Measurements from ENCODE around the gene SRD5A1. TPM values are rescaled to one million over a fixed set of nuclear protein-coding genes. Genes with fewer than 3 reads are reported as not detected.
A peak's percentile ranks its signal among the peaks of the same experiment; 100 is the strongest.

The SRD5A1 gene
- total RNA-seq, 1 donor from 2014 or later, result 35.1 TPM

DNA sequence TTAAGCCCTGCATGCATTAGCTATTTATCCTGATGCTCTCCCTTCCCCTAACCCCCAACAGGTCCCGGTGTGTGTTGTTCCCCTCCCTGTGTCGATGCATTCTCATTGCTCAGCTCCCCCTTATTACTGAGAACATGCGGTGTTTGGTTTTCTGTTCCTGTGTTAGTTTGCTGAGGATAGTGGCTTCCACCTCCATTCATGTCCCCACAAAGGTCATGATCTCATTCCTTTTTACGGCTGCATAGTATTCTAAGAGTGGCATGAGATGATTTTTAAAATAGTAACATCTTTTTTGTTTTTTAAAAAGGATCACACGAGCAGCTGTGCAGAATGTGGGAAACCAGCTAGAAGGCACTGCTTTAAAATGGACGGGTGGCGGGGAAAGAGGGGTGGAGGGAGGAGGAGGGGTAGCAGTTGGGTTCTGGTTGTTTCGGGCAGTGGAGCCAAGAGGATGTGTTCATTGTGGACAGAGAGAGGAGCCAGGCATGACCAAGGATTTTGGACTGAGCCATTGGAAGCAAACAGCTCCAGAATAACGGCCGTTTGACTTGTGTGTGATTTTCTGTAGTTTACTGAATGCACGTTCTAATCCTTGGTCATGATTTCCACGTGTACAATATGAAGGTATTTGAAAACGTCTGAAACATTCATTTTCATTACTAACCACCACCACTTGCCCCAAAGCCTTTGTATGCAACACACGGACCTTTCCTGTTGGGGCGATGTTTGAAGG is 78.3 kb downstream of the SRD5A1 start:
- no peak for ATAC-seq
- DNase-seq (ENCODE audit: low spot score), result peak; percentile 46

DNA sequence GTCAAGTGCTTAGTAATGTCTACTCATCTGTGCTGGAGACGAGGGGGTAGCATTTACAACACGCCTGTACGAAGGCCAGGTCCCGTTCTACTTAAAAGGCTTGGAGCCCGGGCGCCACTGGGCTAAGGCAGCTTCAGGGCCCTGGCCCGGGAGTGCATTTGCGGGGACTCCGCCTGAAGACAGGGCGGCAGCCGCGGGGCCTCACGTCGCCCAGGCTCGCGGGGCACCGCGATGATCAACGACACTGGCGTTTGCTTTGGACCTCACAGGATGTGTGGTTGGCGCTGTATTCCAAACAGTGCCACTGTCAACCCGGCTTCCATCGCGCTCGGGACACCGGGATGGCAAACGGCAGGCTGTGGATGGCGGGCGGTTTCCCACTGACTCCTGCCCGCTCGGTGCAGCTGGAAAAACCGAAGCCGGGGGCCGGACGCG is 78.9 kb downstream of the SRD5A1 start:
- peak; percentile 23 for ATAC-seq
- DNase-seq (ENCODE audit: low spot score), result peak; percentile 61

DNA sequence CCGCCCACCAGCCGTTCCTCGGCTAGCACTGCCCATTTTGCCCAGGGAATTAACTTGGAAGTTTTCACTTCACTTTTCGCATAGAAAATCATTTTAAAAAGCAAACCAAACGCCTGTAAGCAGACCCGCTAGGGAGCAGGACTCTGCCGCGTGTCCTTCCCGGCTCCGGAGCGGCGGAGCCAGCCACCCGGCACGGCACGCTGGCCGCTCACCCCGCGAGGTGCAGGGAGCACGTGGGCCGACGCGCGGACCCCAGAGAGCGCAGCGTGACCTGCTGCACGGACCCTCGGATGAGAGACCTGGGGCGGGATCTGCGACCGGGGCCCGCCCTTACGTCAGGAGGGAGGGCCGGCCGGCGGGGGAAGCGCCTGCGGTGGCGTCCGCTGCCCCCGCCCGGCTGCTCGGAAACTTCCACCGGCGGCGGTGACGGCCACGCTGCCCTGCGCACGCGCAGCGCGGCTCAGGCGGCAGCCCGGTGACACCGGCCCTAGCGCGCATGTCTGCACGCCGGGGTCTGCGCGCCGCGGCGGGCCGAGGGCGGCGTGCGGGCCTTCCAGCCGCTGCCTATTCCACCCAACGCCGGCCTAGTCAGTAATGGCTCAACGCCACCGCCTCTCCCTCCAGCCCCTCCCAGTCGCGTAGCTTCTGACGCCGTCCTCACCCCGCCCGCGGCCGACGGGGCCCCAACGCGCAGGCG is 79.5 kb downstream of the SRD5A1 start:
- peak; percentile 75 for ATAC-seq
- DNase-seq (ENCODE audit: low spot score), result peak; percentile 98

DNA sequence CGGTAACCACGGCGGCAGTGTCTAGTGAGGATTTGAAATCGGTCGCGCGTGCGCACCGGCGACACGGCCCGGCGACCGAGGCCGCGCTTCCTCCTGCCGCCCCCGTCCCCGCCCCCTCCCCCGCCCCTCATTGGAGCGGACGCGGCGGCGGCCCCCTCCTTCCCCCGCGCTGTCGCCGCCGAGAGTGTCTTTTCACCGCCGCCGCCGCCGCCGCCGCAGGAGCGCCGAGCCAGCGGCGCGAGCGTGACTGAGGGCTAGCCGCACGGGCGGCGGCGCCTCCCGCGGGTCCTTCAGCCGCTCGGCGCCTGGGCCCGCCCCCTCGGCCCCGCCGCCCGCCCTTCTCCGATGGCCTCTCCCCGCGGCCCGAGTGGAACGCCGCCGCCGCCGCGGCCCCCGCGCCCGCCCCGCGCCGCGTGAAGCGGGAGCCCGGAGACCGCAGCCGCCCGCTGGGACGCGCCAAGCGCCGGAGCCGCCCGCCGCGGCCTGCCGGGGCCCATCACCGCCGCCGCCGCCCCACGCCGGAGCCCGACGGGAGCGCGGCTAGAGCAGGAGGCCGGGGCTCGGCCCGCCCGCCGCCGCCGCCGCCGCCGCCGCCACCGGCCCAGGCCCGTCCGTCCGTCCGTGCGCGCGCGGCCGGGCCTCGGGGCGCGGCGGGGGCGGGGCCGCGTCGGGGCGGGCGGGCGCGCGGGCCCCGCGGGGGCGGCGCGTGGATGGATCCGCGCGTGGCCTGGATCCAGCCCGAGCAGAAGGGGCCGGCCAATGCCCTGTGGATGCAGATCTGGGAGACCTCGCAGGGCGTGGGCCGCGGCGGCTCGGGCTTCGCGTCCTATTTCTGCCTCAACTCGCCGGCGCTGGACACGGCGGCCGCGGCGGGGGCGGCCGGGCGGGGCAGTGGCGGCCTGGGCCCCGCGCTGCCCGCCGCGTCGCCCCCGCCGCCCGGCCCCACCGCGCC is 80.3 kb downstream of the SRD5A1 start, which contains the start of gene TENT4A:
TENT4A (plus strand) TSS at position 159 of the 952 bp plus-strand sequence; CDS start at position 711, 552 bp downstream.
- DNase-seq (ENCODE audit: low spot score) (peak; percentile 60), ATAC-seq (peak; percentile 69)

DNA sequence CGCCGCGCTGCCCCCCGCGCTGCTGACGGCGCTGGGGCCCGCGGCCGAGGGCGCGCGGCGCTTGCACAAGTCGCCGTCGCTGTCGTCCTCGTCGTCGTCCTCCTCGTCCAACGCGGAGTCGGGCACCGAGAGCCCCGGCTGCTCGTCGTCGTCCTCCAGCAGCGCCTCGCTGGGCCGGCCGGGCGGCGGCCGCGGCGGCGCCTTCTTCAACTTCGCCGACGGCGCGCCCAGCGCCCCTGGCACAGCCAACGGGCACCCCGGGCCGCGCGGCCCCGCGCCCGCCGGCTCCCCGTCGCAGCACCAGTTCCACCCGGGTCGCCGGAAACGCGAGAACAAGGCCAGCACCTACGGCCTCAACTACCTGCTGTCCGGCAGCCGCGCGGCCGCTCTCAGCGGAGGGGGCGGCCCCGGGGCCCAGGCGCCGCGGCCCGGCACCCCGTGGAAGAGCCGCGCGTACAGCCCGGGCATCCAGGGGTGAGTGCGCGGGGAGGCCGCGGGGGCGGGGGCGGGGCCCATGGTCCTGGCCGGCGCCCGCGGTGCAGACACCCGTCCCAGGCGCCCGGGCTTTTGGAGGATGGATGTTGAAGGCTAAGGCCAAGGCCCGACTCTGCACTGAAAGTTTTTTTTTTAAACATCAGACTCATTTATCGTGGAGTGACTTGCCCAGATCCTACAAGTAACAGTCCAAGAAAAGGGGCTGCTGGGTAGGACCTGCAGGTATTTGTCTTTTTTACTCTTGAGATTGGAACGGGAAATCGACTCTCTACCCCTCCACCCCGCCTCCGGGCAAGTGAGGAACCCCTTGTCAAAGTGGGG is 81.2 kb downstream of the SRD5A1 start:
- DNase-seq (ENCODE audit: low spot score) (peak; percentile 54), ATAC-seq (peak; percentile 11)

DNA sequence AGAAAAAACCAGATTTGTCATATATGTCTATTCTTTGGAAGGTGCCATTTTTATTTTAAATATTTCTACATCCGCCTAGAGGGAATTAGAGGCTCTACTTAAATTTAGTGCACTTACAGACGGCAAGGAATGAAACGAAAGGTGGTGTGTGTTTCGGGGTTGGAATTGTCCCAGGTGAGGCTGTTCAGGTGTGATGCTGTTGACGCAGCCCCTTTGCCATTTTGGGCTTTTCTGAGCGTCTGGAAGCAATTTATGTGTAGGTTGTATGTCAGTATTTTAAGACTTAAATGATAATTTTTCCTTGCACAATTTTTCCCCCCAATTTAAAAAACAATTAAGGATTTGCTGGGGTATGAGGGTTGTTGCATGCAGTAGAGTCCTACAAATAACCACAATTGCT is 82.0 kb downstream of the SRD5A1 start:
- DNase-seq (ENCODE audit: low spot score), result peak; percentile 27
- ATAC-seq, result no peak

DNA sequence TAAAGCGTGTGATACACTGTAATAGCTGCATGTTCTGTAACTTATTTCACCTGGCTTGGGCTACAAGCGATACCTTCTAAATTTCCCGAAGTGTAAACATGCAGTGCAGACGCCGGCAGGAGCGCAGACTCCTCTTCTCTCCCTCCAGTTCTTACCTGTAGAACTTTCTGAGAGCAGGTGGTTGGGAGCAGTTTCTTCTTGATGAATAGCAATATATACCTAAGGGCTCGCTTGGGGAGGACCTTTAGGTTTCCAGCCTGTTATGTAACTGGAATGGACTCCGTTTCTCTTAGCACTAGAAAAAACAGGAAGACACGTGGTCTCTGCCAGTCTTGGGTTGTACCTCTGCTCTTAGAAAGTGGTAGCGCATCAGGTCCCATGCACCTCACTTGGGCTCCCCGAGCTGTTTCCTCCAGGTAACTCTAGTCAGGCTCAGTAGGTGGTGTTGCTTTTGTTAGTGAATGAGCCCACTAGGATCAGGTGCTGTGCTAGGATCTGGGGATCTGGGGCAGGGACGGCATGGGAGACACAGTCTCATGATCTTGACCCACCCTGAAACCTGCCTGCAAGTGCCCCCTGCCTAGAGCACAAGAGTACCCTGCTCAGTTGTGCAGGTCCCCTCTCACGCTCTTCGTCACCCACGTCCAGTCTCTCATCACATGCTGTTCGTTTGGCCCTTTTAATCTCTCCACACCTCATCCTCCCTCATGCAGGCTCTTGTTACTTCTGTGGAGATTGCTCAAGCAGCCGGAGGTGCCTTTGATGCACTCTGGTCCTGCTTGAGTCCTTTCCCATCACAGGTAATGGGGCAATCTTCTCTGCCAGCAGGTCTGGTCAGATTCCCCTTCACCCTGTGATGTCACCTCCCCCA is 82.8 kb downstream of the SRD5A1 start:
- DNase-seq (ENCODE audit: low spot score) (peak; percentile 39), ATAC-seq (no peak)

DNA sequence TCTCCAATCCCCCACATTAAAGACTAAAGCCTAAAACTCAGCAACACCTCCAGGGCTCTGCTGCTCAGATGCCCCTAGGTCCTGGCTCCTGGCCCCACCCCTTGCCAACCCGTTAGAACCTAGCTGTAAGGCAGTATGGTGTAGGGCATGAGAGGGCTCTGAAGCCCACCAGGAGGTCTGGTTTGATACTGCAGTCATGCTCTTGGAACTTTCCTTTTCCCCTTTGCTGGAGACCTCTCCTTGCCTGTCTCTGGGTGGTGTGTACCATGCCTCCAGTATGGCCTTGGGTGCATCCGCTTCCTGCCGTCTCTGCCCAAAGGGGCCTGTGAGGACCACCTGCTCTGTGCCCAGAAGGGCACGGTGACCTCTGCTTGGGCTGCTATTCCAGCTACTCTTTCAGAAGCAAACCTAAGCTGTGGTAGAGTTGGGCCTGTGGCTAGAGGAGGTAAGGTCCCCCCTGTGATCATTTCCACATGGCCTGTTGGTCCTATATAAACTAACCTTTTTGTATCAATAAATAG is 83.4 kb downstream of the SRD5A1 start:
- DNase-seq (ENCODE audit: low spot score) (peak; percentile 38), ATAC-seq (no peak)

DNA sequence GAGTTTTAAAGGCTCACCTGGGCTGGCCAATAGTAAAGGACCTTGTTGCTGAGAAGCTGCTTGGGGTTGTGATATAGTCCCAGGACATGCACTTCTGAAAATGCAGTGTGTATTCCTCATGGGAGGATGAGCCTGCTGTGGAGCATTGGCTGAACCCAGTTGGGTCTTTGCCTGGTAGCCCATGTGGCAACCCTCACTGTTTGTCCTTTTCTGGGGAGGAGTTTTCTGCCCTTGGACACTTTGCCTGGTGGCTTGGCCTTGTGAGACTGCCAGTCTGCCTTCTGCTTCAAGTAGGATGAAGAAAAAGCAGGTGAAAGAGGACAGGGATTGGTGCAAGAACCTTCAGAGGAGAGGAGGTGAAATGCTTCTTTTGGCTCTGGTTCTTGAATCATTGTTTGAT is 84.0 kb downstream of the SRD5A1 start:
- DNase-seq (ENCODE audit: low spot score), result peak; percentile 73
- peak; percentile 29 for ATAC-seq

DNA sequence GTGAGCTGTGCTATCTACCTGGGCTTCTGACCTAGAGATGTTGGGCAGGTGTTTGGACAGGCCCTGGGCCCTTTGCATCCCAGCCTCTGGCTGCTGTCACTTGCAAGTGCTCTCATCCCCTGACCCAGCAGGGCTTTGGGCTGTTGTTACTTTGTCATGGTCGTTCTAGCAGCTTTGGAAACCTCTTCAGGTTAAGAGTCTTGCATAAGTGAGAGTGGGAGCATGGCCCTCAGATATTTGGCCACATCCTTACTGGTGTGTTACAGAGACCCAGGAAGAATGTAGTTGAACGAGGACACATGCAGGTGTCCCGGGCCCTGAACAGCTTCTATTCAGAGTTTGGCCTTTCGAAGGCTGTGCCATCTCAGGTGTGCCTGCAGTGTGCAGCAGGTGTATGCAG is 84.4 kb downstream of the SRD5A1 start:
- ATAC-seq, result no peak
- DNase-seq (ENCODE audit: low spot score), result peak; percentile 44

DNA sequence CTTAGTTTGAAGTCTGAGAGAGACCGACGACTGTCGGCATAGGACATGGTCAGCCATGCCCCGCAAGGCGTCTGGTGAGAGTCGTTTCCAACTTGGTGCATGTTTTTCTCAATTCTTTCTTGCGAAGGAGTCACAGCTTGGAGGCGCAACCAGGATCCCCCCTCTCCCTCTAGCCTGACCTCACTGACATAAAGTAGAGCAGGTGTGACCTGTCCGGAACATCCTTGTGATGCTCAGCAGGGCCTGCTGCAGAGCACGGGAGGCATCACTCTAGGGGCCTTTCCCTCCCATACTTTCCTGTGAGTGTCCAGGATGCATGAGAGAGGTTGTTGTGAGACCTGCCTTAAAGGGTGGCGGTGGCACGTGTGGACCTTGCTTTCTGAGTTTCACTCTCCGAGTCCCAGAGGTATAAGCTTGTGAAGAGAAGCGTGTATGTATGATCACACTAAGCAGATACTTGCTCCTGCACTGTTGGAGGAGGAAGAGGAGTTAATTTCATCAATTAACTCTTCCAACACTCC is 85.0 kb downstream of the SRD5A1 start:
- peak; percentile 34 for DNase-seq (ENCODE audit: low spot score)
- ATAC-seq, result no peak

DNA sequence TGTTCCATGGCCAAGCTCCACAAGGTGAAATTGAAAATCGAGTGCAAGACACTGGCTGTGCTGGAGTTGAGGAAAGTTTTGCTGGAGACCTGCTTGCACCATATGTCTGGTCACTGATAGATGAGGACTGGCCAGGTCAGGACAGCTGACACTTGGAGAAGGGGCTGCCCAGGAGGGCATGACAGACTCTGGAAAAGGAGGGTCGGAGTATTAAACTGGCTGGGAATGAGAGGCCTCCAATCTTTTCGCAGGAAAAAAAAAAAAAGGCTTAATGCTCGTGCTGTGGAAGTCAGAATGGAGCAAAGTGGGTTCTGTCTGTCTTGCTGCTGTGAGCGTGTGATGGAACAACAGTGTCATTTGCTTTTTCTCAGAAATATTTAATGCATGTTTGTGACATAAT is 85.5 kb downstream of the SRD5A1 start:
- ATAC-seq (no peak), DNase-seq (ENCODE audit: low spot score) (peak; percentile 28)

DNA sequence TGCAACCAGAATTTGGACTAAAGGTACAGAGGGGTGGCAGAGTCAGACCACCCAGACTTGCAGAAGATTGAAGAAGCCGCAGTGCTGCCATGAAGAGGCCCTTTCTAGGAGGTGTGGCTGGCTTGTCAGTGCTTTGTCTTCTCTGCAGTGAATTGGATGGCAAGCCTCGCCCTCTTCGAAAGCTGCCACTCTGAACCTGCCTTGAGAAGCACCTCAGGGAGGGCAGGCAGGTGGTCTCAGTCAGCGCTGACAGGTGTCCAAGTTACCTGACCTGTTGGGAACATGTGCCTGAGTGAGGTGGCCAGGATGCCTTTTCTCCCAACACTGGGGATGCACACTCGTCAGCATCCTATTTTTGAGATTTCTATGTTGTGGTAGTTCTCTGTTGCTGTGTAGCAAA is 86.2 kb downstream of the SRD5A1 start:
- DNase-seq (ENCODE audit: low spot score), result peak; percentile 14
- ATAC-seq, result no peak

DNA sequence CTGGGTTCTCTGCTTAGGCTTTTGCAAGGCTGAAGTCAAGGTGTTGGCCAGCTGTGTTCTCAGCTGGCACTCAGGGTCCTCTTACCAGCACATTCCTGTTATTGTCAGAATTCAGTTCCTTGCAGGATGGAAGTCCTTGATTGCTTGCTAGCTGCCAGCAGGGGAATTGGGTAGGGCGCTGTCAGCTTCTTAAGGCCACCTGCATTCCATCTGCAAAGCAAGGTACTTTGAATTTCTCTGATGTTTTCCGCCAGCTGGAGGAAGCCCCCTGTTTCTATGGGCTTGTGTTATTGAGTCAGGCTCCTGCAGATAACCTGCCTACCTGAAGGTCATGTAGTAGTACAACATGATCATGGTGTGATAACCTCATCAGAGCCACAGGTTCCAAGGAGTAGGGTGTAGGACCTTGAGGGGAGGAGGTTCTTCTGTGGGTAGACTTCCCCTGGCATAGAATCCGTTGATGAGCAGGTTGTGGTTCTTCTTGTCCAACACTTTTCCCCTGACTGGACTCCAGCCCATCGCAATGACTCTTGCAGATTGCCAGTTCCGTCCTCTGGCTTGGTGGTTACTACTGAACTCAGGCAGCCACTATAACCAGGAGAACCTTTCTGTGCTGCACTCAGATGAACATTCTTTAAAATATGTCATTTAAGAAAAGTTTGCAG is 86.8 kb downstream of the SRD5A1 start:
- ATAC-seq (peak; percentile 38), DNase-seq (ENCODE audit: low spot score) (peak; percentile 47)

DNA sequence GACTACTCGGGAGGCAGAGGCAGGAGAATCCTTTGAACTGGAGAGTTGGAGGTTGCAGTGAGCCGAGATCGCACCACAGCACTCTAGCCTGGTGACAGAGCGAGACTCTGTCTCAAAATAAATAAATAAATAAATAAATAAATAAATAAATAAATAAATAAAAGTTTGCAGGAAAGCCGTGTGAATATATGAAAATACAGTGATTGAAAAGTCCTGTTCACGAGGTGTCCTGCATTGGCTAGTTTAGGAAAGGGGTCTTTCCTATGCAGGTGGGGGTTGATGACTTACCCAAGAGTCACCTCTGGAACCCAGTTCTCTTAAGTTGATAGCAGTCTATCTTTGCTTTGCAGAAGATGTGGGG is 87.3 kb downstream of the SRD5A1 start:
- DNase-seq (ENCODE audit: low spot score) (no peak), ATAC-seq (no peak)

DNA sequence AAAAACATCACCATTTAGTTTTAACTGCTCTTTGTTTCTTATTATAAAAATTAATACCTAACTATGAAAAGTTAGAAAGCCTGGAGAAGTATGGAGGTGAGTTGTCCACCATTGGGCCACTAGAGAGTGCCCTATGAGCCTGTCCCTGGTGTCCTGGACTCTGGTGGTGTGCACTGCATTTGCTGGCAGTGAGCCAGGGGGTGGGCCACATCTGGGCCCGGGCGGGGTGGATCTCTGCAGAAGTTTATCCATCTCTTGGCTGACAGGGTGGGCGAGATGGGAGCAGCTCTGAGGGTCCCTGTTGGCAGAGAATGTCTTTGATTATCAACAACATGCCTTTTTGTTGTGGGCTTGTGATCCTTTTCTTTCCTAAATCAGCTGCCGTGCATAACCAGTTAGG is 88.2 kb downstream of the SRD5A1 start:
- ATAC-seq (no peak), DNase-seq (ENCODE audit: low spot score) (peak; percentile 43)

DNA sequence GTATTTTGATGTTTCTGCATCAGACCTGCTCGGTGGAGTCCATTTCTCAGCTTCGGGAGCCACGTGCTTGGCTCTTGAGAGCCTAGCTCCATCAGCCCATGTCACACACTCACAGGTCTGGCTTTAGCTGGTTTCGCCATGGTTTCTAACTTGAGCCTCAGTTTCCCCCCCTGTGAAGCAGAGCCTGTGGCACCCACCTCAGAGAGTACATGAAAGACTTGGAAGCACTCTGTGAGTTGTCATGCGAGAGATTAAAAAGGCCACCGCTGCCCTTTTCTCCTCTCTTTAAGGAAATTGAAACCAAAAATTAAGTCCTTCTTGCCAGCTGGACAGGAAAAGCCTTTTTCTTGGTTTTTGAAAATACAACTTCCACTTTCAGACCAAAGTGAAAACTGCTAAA is 88.8 kb downstream of the SRD5A1 start:
- ATAC-seq, result no peak

DNA sequence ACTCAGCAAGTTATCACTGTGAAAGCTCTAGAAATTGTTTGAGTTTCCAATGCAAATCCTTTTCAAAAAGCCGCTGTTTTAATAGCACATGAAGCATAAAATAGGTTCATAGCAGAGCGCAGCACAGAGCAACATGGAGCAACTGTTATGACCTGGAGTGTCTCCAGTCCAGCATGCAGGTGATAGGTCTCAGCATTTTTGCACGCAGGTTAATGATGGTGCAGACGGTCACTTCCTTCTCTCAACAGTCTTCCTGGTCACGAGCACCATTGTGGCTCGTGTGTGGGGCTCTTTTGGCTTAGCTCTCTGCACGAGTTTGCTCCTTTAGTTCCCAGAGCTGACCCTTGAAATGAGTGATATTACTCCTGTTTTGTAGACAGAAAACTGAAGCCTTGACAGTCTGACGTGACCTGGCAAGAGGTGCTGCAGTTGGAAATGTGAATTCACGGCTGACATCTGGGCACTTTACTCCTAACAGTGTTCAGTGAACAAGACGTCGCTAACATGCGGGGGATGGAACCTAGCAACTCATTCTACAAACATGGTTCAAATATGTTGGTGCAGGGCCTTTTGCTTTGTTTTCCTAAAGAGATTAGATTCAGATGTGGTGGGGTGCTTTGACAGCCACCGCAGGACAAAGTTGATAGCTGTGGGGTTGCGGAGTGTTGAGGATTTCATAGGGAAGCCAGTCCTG is 90.0 kb downstream of the SRD5A1 start:
- ATAC-seq (peak; percentile 34), DNase-seq (ENCODE audit: low spot score) (peak; percentile 23)

More for the DNA sequence above, 88.8 kb downstream of the SRD5A1 start:
- DNase-seq (ENCODE audit: low spot score), result peak; percentile 35
